Breast epithelium (tissue), 3 donors: ENCODE data around the gene NEURL4.

Experiments used
- POLR2AphosphoS5 ChIP-seq, 3 donors: sonication (generic); formaldehyde crosslinking; IDR thresholded peaks; one replicate each; pipeline ENCODE4 v1.6.1; 2017; ENCODE audit warnings: antibody characterized with exemption in 3 of 3
- TF ChIP-seq, protein P1 (sequence below), 3 donors: fragments of 450-650 bp; IDR thresholded peaks; one replicate each; pipeline ENCODE4 v1.5.1; 2016 to 2017; ENCODE audit warnings: antibody characterized with exemption in 3 of 3, mild to moderate bottlenecking in 3 of 3, moderate library complexity in 3 of 3

- TF ChIP-seq, protein P1, sequence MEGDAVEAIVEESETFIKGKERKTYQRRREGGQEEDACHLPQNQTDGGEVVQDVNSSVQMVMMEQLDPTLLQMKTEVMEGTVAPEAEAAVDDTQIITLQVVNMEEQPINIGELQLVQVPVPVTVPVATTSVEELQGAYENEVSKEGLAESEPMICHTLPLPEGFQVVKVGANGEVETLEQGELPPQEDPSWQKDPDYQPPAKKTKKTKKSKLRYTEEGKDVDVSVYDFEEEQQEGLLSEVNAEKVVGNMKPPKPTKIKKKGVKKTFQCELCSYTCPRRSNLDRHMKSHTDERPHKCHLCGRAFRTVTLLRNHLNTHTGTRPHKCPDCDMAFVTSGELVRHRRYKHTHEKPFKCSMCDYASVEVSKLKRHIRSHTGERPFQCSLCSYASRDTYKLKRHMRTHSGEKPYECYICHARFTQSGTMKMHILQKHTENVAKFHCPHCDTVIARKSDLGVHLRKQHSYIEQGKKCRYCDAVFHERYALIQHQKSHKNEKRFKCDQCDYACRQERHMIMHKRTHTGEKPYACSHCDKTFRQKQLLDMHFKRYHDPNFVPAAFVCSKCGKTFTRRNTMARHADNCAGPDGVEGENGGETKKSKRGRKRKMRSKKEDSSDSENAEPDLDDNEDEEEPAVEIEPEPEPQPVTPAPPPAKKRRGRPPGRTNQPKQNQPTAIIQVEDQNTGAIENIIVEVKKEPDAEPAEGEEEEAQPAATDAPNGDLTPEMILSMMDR (IDR thresholded peaks at IDR 0.05), result no peak
- no peak for TF ChIP-seq POLR2AphosphoS5 (IDR thresholded peaks at IDR 0.05)
These were observed 35.1 kb downstream of the NEURL4 start for GRCh38 chr17:7293816-7294613.
